DMS153 treated with DMSO at 0.1 percent for 48 hours (cell line): ENCODE data around the gene OSBPL1A.

Experiments
- DNase-seq: peaks from one replicate; lab custom pipeline; 2025; ENCODE audit not compliant: unreplicated experiment; lab: John Stamatoyannopoulos, UW

The OSBPL1A gene

DNA sequence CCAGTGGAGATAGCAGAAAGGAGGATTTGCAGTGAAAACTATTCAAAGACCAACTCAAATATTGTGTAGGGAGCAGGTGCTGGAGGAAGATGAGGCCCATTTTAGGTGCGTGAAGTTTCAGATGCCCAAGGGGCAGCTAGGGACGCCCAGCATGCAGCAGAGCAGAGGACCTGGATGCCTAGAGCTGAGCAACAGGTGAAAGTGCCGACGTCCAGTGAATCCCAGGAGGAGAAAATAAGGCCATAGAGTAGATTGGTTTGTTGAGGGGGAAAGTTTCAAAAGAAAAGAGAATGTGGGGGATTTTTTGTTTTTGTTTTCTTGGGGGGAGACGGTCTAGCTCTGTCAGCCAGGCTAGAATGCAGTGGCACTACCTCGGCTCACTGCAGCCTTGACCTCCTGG lies 53.1 kb downstream of the OSBPL1A start:
- no peak for DNase-seq

GRCh38 chr18:24342347-24342746 lies 55.3 kb downstream of the OSBPL1A start:
- DNase-seq: no peak

DNA sequence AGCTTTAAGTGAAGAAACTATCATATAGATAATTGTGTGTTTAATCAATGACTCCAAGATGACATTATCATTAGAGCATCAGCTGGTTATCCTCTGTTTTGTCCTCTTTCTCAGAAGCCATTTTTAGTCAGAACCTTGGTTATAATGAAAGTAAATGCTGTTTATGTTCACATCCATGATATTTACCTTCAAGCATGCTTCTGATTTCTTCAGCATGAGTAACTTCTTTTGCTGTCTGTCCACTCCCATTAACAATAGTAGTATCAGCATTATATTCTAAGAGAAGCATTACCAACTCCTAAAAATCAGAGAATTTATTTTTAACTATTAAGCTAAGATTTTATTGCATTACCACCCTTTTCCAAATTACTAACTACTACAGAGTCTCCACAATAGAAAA lies 56.3 kb downstream of the OSBPL1A start:
- no peak for DNase-seq

DNA sequence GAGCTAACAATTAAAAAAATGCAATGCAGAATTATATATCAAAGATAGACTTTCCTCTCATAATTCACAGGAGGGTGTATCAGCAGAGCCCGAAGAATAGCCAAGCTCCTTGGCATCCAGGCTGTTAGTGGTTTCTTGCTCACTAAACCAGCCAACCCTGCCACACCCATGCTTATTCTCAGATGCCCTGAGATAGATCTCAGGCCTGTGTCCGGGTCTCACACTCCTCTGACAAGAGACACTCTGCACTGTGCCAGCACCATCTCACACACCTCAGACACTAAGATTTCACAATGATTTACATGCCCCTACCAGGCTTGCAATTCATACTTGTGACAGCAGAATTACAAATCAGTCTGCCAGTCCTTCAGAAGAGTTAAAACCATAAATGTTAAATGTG lies 64.5 kb downstream of the OSBPL1A start:
- no peak for DNase-seq

DNA sequence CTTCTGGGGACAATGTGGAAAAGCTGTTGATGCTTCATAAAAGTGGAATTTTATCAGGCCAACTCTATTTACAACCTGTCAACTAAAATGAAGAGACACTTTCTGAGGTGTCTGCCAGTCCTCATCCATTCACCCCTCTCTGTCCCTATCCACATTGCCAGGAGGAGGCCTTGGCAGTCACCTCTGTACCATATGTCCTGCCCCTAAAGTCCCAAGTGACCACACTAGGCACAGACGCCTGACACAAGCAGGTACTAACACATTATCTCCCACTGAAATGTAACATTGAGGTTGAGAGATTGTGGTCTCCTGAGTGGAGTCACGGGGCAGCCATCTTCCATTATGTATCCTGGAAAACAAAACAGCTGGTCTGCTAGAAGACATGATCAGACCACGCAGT lies 71.4 kb downstream of the OSBPL1A start:
- DNase-seq: no peak

- DNase-seq: no peak
Measured at GRCh38 chr18:24322584-24323136, 75.0 kb downstream of the OSBPL1A start.

- DNase-seq: no peak
Measured at GRCh38 chr18:24321071-24321470, 76.6 kb downstream of the OSBPL1A start.

DNA sequence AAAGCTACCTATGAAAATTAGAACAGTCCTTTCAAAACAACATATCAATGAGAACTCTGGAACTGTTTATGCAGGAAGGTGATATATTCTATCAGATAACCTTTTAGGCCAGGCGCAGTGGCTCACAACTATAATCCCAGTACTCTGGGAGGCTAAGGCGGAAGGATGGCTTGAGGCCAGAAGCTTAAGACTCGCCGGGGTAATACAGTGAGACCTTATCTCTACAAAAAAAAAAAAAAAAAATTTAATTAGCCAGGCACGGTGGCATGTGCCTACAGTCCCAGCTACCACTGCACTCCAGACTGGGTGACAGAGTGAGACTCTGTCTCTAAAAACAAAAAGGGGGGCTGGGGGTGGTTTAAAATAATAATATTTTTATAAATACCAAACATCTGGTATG lies 77.9 kb downstream of the OSBPL1A start:
- no peak for DNase-seq

GRCh38 chr18:24317370-24317769 lies 80.3 kb downstream of the OSBPL1A start:
- DNase-seq: no peak

- DNase-seq: no peak
Measured at GRCh38 chr18:24315170-24315569, 82.5 kb downstream of the OSBPL1A start.

DNA sequence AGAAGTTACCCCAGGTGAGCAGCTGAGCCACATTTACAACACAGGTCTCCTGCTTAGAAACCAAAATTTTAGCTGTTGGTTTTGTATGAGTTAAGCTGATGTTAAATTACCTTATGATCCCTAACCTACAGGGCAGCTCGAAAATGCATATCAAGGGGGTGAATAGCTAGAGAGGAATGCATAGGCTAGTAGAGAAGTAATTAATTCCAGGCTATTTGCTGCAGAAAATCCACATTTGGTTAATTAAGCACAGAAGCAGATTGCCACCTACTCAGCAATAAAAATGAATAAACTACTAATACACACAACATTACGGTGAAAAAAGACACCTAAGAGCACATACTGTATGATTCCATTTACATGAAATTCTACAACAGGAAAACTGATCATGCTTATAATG lies 91.4 kb downstream of the OSBPL1A start:
- no peak for DNase-seq

DNA sequence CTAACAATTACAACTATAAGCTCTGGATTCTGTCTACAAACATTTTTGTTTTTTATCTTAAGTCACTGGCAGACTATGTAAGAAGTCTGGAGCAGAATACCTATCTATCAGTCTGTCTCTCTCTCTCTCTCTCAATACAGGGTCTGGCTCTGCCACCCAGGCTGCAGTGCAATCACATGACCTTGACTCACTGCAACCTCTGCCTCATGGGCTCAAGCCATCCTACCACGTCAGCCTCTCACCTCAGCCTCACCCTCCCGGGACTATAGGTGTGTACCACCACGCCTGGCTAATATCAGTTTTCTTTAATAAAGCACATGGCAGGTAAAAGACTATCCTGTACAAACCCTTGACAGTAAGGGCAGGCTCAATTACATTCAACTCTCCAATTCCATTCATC lies 96.9 kb downstream of the OSBPL1A start:
- no peak for DNase-seq

GRCh38 chr18:24296276-24296675 lies 101.3 kb downstream of the OSBPL1A start:
- no peak for DNase-seq

GRCh38 chr18:24293254-24293653 lies 104.4 kb downstream of the OSBPL1A start:
- no peak for DNase-seq

DNA sequence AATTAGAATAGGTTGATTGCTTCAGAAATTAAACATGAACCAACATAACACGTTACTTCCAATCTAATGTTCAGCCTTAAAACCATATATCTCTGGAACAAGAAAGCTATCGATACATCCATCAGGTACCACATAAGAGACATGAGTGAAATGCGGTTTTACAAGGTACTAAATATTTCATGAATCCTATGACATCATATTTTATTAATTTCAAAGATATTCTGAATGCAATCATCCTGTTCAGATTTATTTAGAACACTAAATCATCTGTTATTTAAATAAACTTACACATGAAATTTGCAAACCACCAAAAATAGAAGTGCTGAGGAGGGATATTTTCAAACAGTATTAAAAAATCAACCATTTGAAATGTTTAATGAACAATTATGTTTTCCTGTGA lies 119.0 kb downstream of the OSBPL1A start:
- no peak for DNase-seq

DNA sequence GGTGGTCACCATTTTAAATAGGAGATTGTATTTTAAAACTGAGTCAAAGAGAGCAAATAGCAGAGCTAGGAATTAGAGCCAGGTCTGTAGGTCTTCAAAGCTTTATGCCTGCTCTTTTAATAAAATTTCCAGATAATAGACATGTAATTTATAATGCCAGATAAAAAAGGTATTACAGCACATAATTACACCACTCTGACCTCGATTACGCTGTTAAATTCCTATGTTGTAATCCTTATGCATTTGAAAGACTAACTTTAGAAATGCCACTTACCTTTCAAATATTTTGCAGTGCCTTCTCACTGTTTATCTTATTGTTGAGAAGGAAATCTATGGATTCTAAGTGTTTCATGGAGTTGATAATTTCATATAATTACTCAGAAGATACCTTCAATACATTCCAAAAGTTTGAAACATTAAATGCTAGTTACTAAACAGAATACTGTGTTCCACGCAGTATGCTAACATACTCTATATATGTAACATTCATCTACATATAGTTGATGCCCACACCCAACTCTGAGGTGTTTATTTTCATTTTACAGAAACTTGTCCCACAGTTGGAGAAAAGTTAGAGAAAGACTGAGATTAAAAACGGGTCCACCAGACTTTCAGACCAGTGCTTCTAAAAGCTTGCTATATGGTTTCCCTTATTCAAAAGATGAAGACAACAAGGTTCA lies 120.0 kb downstream of the OSBPL1A start:
- DNase-seq: no peak

- no peak for DNase-seq
Measured at GRCh38 chr18:24276994-24277393, 120.6 kb downstream of the OSBPL1A start.

DNA sequence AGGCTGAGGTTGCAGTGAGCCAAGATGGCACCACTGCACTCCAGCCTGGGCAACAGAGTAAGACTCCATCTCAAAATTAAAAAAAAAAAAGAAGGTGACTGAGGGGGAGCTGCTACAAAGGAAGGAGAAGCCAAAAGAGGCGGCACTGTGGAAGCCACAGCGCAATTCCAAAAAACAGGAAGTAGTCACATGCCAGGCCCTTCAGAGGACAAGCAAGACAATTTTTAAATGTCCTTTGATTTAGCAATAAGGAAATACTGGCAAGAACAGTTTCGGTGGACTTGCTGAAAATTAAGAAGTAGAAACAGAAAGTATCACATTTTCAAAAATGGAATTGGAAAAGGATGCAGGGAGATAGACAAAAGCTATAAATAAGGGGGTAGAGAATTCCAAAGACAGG lies 122.8 kb downstream of the OSBPL1A start:
- DNase-seq: no peak

- no peak for DNase-seq
Measured at GRCh38 chr18:24273596-24273995, 124.0 kb downstream of the OSBPL1A start.

DNA sequence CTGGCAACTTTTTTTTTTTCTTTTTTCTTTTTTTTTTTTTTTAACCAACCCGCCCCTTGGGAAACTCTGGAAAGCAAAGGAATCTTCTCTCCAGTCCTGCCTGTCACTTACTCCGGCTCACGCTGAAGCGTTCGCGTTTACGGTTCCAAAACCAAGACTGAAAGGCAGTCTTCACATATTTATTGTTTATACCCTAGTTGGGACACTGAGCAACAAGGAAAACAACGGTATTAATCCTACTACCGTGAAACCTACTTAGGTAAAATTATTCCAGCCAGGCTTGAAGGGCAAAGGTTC lies 125.4 kb downstream of the OSBPL1A start:
- no peak for DNase-seq

- peak; percentile 34 for DNase-seq
Measured at GRCh38 chr18:24271381-24272228, 126.0 kb downstream of the OSBPL1A start.

GRCh38 chr18:24270937-24271380 lies 126.7 kb downstream of the OSBPL1A start:
- DNase-seq: no peak
